ENCODE data around the gene DDIT4.

DNA sequence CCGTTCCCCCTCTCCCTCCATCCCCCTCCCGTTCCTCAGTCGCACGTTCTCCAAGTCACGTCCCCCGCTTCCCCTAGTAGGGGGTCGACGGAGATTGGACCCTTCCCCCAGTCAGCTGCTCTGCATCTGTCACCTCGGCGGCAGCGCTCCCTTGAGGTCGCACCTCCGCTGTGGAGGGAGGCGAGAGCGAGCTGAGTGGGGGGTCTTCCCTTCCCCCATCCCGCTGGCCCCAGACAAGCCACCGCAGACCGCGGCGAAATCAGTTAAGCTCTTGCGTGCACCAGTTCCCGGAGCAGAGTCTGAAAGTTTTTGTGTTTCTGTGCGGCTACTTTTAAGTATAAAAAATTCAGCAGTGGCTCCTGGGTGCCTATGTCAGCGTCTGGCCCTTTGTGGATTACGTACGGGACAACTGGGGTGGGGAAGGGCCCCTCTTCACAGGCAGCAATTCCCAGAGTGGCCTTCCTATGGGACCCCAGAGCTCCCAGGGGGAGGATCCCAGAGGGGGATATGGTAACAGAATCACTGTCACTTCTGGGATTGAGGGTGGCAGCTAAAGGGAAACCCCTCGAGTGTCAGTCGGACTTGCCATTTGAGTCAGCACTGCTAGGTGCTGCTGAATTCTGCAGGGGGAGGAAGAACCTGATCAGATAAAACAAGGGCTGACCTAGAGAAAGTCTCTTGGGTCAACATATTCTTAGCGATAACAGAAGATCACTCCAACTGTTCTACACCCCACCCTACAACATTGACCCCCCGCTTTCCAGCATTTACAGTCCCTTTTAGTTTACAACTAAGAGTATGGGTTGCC lies 12.5 kb upstream of the DDIT4 start:
- TF ChIP-seq SIN3A (IDR thresholded peaks at IDR 0.05; ENCODE audit: borderline replicate concordance, insufficient read depth, low read depth, low read length), result 0 out of 2 replicates have a peak, but pooled peaks have one; percentile 1
- TF ChIP-seq, protein P1, sequence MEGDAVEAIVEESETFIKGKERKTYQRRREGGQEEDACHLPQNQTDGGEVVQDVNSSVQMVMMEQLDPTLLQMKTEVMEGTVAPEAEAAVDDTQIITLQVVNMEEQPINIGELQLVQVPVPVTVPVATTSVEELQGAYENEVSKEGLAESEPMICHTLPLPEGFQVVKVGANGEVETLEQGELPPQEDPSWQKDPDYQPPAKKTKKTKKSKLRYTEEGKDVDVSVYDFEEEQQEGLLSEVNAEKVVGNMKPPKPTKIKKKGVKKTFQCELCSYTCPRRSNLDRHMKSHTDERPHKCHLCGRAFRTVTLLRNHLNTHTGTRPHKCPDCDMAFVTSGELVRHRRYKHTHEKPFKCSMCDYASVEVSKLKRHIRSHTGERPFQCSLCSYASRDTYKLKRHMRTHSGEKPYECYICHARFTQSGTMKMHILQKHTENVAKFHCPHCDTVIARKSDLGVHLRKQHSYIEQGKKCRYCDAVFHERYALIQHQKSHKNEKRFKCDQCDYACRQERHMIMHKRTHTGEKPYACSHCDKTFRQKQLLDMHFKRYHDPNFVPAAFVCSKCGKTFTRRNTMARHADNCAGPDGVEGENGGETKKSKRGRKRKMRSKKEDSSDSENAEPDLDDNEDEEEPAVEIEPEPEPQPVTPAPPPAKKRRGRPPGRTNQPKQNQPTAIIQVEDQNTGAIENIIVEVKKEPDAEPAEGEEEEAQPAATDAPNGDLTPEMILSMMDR (IDR thresholded peaks at IDR 0.05), result no peak
- no peak for TF ChIP-seq POLR2AphosphoS5 (IDR thresholded peaks at IDR 0.05; ENCODE audit: low read depth, low read length)
- TF ChIP-seq, protein P2, sequence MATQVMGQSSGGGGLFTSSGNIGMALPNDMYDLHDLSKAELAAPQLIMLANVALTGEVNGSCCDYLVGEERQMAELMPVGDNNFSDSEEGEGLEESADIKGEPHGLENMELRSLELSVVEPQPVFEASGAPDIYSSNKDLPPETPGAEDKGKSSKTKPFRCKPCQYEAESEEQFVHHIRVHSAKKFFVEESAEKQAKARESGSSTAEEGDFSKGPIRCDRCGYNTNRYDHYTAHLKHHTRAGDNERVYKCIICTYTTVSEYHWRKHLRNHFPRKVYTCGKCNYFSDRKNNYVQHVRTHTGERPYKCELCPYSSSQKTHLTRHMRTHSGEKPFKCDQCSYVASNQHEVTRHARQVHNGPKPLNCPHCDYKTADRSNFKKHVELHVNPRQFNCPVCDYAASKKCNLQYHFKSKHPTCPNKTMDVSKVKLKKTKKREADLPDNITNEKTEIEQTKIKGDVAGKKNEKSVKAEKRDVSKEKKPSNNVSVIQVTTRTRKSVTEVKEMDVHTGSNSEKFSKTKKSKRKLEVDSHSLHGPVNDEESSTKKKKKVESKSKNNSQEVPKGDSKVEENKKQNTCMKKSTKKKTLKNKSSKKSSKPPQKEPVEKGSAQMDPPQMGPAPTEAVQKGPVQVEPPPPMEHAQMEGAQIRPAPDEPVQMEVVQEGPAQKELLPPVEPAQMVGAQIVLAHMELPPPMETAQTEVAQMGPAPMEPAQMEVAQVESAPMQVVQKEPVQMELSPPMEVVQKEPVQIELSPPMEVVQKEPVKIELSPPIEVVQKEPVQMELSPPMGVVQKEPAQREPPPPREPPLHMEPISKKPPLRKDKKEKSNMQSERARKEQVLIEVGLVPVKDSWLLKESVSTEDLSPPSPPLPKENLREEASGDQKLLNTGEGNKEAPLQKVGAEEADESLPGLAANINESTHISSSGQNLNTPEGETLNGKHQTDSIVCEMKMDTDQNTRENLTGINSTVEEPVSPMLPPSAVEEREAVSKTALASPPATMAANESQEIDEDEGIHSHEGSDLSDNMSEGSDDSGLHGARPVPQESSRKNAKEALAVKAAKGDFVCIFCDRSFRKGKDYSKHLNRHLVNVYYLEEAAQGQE (IDR thresholded peaks at IDR 0.05; ENCODE audit: insufficient read depth in 1 of 2, low read depth in 2 of 2, low read length in 1 of 2), result no peak
- no peak for TF ChIP-seq TCF7L2 (IDR thresholded peaks at IDR 0.05; ENCODE audit: low read depth, low read length)
